HG03280 (cell line): ENCODE measurements around the gene KRT2.

ENCODE experiments used
- ATAC-seq: cut with Tn5 transposase; IDR thresholded peaks from one replicate; pipeline ENCODE4 v1.9.1; 2021; ENCODE audit warnings: mild to moderate bottlenecking, moderate library complexity; ENCODE audit not compliant: unreplicated experiment

KRT2 gene

DNA sequence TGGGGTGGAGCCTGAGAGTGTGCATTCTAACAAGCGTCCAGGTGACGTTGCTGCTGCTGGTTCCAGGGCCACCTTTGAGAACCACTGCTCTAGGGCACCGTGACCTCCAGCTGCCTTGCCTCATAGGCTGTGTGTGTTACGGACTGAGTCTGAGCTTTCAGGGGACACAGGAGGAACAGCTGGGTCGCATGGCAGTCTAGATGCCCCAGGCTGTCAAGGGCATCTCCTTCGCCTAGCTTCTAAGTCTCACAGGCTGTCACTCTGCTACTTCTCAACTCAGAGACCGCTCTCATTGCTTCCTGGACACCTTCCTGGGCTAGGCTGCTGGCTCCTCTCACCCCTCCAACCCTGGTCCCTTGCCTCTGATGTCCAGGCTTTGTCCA, 34.6 kb downstream of the KRT2 start:
- ATAC-seq, result no peak

DNA sequence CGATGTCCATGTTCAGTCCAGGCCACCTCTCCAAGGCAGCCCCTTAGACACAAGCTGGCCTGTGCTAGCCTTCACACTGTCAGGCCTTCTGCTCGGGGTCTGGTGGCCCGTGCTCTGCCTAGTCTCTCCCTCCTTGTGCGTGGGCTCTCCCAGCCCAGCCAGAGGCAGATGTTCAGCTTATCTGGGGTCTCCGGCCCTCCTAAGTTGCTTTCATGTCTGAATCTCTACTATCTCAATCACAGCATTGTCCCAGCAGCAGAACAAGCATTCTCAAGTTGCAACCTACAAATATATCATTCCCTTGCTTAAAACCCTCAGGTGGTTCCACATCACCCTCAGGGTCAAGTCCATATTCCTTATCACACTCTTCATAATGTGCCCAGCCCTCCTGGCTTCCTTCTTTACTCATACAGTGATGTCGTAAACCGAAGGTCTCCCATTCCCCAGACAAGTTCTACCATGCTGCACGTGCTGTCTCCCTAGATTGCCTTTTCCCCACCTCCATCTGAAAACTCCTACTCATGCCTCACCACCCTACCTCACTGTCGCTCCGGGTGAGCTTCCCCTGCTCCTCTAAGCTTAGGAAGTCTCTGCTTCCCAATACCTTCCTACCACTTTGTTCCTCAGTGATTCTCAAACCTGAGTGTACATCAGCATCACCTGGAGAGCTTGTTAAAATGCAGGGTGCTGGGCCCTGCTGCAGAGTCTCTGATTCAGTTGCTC, 35.2 kb downstream of the KRT2 start:
- ATAC-seq, result no peak

DNA sequence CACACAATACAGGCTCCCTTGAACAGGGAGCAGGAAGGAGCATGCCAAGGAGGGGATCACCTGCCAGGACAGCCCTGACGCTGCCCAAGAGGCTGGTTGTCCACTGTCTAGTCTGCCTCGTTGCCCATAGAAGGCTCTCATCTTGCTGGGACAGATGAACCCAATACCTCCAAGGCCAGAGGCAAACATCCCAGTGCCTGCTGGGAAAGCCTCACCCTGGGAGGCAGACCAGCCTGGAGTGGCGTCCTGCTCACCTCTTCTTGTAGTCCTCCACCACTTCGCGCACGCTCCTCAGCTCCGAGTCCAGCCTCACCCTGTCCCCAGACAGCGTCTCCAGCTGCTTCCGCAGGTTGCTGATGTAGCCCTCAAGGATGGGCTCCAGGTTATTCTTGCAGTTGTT, 36.1 kb downstream of the KRT2 start:
- no peak for ATAC-seq

DNA sequence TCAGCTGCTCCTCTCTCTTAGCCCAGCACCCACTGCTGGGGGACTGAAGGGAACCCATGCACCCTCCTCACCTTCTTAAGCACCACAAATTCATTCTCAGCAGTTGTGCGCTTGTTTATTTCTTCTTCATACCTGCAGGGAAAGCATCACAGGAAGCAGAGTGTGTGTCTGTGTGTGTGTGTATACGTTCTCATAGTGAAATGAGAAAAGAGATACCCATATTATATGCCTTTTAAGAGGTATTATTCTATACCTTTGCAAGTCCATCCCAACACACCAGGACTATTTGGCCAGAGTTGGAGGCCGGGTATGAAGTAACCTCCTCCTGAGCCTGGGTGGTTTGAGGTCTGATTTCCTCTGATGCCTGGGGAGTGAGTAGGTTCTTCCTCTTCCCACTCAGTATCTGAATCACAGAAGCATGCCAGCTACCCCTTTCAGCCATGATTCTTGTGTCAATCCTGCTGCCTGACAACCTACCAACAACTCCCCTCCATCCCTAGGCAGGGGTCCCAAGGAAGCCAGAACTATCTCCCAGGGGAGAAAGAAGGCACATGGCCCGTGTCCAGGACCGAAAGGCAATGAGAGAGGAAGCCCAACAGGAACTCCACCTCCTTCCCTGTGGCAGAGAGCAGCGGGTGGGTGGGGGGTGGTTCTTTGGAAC, 36.7 kb downstream of the KRT2 start:
- ATAC-seq, result no peak

DNA sequence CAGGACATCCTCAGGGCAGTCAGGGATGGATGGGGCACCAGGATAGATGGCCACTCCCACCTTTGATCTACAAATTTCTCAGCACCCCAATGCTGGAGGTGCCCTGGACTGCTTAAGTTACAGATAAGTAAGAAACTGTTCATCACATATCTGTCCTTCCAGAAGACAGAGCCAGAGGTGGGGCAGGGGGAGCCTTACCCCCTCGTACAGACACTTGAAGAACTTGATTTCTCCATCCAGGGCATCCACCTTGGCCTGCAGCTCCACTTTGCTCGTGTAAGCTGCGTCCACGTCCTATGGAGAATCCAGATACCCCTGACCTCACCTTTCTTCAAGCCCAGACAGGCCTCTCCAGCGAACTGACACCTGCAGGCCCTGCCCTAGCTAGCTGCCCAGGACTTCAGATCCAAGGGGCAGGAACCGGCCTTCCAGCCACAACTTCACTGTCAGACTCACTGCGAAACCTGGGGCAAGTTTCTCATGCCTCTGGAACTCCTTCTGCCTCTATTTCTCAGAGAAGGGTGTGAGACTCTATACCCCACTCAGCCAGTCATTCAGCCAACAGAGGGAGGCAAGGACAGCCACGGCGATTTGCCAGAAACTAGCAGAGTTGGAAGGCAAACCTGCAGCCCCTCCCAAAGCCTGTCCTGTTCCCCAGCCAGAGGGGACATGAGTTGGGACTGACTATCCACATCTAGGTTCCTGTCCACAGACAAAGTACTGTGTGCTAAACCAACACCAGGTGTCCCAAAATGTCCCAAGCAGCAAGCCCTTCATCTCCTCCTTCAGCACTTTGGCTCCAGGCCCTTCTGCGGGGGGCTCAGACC, 37.4 kb downstream of the KRT2 start:
- ATAC-seq, result no peak

DNA sequence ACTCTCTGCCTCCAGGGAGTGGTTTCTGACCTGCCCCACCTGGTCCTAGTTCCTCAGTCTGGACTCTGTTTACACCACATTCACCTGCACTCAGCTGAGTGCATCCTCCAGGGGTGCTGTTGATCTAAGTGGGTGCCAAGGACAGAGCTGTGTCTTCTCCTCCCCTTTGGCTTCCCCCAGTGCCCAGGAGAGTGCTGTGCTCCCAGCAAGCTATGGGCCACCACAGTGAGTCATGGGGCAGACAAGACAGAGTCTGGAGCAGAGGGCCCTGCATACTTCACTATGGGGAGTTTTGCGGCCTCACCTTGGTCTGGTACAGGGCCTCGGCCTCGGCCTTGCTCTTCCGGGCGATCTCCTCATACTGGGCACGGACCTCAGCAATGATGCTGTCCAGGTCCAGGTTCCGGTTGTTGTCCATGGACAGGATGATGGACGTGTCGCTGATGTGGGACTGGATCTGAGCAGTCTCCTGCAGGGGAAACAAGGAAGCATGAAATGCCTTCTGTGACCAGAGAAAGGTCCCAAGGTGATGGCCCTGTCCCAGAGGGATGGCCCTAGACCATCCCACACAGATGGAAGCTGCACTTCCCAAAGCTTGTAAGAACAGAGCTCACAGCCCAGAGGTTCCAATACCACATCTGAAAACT, 38.5 kb downstream of the KRT2 start:
- no peak for ATAC-seq

DNA sequence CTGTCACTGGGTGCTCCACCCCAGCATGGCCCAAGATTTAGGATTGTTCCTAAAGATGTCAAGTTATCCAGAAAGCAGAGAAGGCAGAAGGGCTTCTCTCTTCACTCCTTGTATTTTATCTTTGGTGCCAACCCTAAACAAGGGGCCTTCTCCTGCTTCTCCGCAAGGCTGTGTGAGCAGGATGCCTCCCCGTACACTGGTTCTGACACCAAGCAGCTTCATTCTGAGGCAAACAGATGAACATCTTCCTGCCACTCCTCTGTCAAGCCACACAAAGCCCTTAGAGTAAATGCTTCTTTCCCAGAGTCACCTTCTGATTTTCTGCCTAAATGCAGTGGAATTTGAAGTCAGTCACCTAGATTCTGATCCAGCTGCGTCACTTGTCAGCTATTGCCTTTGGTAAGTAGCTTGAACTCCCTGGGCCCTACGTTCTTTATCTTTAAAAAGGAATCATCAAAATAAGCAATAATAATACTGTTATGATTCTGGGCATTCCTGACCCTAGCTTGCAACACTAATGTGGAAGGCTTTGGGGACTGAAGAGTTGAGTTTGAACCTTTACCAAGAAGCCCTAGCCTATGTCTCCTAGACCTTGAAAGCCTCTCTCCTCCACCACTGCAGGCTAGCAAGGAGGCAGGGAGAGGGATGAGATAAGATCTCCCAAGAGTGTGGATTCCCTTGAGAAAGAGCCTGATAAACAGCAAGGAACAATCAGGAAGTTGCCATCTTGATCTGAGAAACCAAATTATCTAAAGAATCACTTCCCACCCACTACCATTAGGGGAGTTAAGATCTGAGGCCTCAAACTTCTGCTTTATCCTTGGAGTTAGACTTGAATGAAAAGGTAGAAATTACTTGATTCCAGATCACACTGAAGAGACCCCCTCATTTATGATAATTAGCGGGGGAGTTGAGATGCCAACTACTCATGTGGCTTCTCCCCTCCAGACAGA, 39.3 kb downstream of the KRT2 start:
- ATAC-seq, result no peak

DNA sequence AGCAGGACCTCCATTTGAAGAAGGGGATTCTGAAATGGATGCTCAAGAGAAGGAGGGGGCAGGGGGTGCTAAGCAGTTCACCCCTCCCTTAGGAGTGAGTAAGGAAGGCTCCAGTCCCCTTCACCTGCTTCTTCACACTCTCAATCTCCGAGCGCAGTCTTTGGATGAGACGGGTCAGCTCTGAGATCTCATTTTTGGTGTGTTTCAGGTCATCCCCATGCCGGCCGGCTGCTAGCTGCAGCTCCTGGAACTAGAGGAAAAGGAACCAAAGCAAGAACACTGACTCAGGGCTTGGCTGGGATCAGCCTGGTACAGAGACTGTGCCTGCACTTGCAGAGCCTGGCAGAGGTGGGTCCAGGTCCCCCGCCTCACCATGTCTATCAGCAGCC, 40.9 kb downstream of the KRT2 start:
- ATAC-seq, result no peak

DNA sequence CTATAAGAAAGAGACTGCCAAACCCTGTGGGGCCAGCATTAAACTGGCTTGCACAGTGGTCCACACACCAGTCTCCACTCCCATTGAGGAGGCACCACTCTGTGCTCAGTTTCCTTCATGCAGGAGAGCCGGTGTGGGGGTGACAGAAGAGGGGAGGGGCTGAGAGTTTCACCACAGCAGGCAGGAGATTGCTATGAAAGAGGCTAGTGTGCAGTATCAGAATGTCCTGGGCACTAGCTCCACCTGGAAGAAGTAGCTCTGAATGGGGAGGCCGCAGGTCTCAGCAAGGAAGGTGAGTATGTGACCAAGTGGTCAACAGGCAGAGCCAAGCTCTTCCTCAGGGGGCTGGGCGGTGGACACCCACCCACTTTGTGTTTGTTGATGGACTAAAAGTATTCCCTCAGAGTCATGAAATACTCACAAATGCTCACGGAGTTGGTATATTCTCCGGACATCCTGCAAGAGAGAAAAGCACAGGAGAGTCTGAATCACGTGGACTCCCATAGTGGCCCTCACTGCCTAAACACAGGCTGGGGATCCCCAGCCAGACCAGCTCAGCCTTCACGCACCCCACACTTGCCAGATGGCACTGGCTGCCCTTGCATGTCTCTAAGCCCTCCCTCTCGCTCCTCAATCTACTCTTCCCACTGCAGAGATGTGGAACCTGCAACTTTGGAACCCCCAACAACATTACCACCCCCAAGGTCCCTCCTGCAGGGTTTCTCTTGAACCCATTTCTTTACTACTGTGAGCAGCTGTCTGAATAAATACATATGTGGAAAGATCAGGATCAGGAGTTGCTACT, 43.0 kb downstream of the KRT2 start:
- no peak for ATAC-seq

DNA sequence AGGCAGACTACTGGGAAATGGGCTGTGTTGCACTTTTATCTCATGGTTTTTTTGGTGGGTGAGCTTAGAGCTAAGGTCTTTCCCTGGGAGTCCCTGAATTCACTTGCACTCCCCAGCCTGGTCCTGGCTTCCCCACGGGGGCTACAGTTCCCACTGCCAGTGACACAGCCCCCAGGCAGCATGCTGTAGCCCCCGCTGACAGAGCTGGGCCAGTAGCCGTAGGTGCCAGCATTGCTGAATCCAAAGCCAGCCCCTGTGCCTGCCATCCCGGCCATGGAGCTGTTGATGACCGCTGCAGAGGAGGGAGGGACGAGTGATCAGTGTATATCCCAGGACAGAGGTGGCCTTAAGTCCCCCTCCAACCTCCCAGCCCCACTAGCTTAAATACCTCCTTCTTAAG, 43.9 kb downstream of the KRT2 start:
- no peak for ATAC-seq

DNA sequence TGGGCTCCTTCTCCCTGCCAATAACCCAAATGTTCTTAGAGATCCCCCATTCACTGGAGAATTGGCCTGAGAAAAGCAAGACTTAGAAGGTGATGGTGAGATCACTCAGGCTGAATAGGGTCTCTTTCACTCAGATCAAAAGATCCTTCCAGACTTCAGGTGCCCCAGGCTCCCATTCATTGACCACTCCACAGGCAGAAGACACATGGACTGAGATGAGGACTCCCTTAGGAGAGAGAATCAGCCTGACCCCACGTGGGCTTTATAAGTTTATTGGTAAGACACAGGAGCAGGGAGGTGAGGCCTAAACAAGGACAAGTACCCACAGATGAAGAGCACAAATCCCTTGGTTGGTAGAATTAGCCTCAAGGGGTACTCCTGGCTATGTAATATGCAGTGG, 44.7 kb downstream of the KRT2 start:
- ATAC-seq, result no peak

DNA sequence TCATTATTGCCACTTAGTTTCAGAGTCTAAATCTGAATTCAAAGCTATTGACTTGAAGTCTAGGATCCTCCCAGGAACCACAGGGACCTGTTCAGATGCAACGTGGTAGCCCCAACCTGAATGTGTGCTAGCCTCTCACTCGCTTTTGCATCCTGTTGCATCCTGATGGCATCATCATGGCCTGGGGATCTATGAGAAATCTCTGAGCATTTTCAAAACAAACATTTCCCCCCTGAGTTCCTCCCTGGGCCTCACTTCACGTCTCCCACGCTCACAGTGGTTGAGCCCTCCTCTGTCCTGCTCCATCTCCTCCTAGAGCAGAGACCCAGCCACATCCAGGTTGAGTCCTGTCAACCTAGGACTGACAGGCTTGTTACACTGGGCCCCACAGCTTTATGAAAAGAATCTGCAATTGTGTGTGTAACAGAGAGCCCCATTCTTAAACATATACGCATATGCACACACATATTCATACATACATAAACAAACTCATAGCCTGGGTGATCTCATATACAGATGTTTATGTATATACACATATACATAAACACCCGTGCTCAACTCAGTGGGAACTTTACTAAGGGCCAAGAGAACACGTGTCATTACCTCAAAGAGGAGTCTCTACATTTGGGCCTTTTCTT, 45.3 kb downstream of the KRT2 start:
- no peak for ATAC-seq

DNA sequence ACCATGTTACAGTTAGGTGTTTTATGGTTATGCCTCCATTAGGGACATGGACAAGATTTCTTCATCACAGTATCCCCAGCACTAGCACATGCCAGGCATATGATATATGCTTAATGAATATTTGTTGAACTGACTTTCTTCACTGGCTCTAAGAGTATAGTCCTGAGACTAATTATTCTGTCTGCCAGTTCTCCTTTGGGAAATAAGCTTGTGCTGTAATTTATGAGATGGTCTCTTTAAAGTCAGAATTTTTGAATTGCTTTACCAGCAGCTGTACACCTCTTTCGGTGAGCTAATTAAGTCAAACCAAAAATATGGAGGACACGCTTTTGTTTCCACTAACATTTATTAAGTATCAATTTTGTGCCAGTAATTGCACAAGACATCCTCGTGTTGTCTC, 45.9 kb downstream of the KRT2 start:
- no peak for ATAC-seq

DNA sequence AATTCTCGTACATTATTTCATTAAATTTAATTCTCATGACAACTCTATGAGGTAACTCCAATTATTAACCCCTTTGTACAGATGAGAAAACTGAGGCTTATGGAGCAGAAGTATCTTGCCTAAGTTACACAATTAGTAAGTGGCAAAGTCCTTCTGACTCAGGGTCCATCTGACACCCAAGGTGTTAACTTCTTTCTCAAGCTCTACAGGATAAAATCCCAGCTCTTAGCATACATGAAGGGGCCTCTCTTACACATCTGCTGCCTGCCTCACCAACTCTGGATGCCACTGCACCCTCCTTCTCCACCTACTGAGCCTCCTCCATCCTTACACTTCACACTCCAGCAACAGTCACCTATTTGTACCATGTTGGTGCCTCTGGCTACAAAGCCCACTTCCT, 46.5 kb downstream of the KRT2 start:
- no peak for ATAC-seq

DNA sequence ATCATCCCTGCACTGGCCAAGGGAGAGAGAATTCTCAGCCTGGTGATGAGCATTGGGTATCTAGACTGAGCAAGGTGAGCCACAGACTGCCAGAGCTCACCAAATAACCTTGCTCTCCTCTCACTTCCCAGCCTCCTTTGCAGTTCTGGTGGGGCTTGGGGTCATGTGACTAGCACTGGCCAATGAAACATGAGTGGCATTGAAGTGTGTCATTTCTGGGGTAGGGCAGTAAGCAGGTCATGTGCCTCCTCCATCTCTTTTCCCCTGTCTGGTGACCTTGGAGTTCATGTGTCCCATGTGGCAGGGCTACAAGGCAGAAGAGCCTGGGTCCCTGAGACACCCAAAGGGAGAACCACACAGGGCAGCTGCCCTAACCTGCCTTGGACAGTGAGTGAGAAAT, 47.2 kb downstream of the KRT2 start:
- ATAC-seq, result no peak

DNA sequence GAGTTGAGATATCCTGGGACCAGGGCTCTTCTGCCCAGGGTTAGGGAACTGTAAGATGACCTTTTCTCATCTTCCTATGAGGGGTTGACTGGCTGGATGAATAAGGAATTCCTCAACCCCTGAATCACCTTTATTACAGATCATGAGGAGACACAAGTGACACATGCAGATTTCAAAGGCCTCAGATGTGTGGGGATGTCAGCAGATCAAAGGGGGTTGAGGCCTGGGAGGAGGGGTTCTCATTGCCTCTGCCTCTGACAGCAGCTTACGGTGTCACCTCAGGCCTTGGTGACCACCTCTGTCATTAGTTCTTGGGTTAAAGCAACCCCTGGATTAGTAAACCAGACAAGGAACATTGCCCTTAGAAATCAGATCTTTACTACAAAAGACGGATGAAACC, 48.7 kb downstream of the KRT2 start:
- no peak for ATAC-seq

DNA sequence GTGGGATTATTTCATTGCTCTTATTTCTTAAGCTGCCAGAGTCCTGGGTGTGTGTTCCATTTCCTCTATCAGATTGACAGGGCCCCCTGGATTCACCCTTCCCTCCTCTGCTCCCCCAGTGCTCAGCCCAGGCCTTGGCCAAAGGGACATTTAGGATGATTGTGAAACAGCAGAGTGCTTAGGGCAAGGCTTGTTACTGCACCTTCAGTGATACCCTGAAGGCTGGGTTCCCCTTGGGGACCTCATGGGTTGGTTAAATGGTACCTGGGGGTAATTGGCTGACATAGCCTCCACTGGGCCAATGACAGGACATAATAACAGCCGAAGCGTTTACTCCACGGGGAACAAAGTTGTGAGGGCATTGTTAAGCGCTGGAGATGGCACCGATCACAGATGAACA, 49.5 kb downstream of the KRT2 start:
- ATAC-seq, result no peak

DNA sequence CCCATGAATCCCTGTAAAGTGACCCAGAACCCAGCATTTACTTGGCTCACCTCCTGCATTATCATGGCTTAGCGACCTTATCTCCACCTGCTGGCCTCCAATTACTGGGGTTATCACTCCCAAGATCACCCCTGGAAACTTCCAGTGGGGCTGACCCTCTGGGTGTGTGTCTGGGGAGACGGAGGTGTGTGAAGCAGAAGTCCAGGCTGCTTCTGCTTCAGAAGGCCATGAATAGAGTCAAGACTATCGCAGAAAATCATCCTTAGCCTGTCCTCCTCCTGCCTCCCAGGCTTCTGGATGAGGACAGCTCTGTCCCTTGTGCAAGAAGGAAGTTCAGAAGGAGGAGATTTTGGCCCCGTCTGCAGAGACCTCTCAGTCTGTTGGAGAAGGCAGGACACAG, 50.3 kb downstream of the KRT2 start:
- no peak for ATAC-seq

DNA sequence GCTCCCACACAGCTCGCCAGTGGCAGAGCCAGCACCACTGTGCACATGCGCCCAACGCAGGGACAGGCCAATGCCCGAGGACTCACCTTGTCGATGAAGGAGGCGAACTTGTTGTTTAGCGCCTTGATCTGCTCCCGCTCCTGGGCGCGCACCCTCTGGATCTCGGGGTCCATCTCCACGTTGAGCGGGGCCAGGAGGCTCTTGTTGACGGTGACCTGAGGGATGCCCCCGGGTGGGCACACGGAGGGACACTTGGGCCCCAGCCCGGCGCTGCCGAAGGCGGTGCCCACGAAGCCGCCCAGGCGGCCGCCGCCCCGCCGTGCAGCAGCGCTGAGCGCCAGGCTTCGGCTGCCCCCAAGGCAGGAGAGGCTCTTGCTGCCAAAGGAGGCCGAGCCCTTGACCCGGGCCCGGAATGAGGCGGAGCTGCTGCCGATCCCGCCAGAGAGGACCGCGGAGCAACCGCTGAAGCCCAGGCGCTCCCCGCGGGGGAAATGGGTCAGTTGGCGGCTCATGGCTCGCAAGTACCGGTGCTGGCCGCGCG, 51.0 kb downstream of the KRT2 start, which contains the start of gene KRT72:
KRT72 (minus strand) TSS at position 523 of the 541 bp plus-strand sequence; CDS start at position 512, 11 bp downstream.
- no peak for ATAC-seq
